Thyroid gland (tissue), 4 donors: ENCODE measurements around the gene HOMER2.

Source experiments
- CTCF ChIP-seq, 6 experiments: fragments of 200-600 bp in 3 of 6; fragments of 450-650 bp in 3 of 6; sonication (generic) in 3 of 6; IDR thresholded peaks; one replicate each; pipeline ENCODE4 v1.5.1; 2016 to 2019; ENCODE audit warnings: antibody characterized with exemption in 6 of 6, mild to moderate bottlenecking in 2 of 6, inconsistent platforms in 1 of 6, moderate library complexity in 1 of 6
- POLR2A ChIP-seq, 2 donors: fragments of 450-650 bp; IDR thresholded peaks; one replicate each; pipeline ENCODE4 v1.6.1; 2017; ENCODE audit warnings: antibody characterized with exemption in 2 of 2, mild to moderate bottlenecking in 2 of 2, moderate library complexity in 1 of 2

DNA sequence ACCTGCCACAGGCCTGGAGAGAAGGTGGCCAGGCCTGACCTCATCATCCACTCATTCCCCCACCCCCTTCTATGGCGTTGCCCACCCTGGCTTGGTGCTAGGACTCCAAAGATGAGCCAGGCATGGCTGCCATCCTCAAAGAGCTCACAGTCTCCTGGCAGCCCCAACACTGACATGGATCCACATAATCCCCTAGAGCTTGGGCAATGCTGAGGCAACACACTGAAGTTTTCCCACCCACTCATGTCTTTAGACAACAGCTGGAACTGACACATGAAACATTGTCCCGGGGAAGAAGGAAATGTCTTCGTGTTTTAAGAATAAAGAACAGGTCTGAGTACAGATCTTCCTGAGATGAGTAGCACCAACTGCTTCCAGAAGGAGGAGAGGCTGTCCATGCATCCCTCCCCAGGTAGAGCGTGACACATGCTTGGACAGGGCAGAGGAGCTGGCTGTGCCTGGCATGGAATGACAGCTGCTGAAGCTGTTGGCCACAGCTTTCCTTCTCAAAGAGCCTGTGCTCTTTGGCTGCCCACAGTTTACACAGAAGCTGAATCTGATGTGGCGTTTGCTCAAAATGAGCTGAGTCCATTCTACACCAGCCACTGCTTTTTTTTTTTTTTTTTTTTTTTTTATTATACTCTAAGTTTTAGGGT, 70.1 kb downstream of the HOMER2 start:
- TF ChIP-seq POLR2A (IDR thresholded peaks at IDR 0.05) = peak in 1 of 2 donors; percentile 22
- no peak for TF ChIP-seq CTCF (IDR thresholded peaks at IDR 0.05)
